ENCODE results near the gene STXBP5L. TPM values are rescaled to one million over a fixed set of nuclear protein-coding genes. Genes with fewer than 3 reads are reported as not detected.

The STXBP5L gene
- total and polyA plus RNA-seq, 9 donors, result 2.5 to 50.2 (median 18.3) TPM

- H3K27me3 ChIP-seq, result no peaks in the 10 kb centered on the region
- TF ChIP-seq CTCF (IDR thresholded peaks at IDR 0.05) (no peak), EP300 (IDR thresholded peaks at IDR 0.05) (no peak), POLR2A (IDR thresholded peaks at IDR 0.05) (no peak)
- 73 to 92% (median 86%) methylated on average over 3 of the region's 3 CpGs for whole genome bisulfite sequencing, 3 donors
Measured at GRCh38 chr3:121231872-121232271, 323.9 kb downstream of the STXBP5L start.

DNA sequence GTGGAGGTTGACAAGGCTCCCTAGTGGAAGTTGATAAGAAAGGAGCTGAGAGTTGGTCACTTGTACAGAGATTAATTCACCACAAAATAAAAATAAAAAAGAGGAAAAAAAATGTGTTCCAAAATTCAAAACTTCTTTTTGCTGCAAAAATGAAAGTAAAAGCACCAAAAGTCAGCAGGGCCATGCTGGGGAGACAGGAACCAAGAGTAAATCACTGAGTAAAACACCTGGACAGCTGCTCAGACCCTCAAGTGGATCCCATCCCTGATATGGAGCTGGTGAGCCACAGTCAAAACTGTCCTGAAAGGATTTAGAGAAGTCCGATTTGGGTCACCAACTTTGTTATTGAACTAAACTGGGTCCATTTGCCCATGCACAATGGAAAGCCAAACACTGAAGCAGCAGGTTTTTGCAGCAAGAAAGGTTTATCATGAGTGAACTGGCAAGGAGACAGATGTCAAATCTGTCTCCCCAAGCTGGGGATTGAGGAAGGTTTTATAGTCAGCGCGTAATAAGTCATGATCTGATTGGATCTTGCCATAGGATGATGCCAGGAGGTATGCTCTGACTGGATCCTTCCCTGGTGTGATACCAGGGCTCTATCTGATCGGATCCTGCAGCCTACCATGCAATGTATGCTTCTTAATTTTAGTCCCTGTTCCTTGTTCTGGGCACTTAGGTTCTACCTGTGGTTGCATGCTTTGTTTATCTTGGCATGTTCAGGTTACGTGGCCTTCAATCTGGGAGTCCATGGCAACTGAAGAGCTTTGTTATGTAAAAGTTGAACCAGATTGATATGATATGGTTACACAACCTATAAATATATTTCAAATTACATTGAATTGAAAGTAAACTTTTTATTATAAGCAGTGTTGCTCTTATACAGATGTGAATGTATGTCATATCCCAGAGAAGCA lies 324.6 kb downstream of the STXBP5L start:
- Histone ChIP-seq H3K36me3 (no peaks in the 10 kb centered on the region), H3K9me3 (no peaks in the 10 kb centered on the region), H3K27me3 (no peaks in the 10 kb centered on the region), H3K4me3 (no peak overlapping the region), H3K4me1 (ENCODE audit: insufficient read depth) (no peaks in the 10 kb centered on the region), H3K27ac (no peak overlapping the region)
- TF ChIP-seq POLR2A (IDR thresholded peaks at IDR 0.05), result no peak
- no peak for TF ChIP-seq CTCF (IDR thresholded peaks at IDR 0.05)
- no peak for TF ChIP-seq EP300 (IDR thresholded peaks at IDR 0.05)
- no peak for DNase-seq
- intact Hi-C loops (cut with DNase I), result no loop called here
- WGBS, 3 donors, result 92 to 97% (median 95%) methylated on average over 5 of the region's 5 CpGs

More at GRCh38 chr3:121231872-121232271, 323.9 kb downstream of the STXBP5L start:
- no peak overlapping the region for H3K4me3 ChIP-seq
- H3K9me3 ChIP-seq, result no peaks in the 10 kb centered on the region
- H3K27ac ChIP-seq, result no peak overlapping the region
- intact Hi-C loops (cut with DNase I), result no loop called here
- DNase-seq, result no peak
- no peaks in the 10 kb centered on the region for H3K36me3 ChIP-seq
- no peaks in the 10 kb centered on the region for H3K4me1 ChIP-seq (ENCODE audit: insufficient read depth)

- H3K27me3 ChIP-seq, result no peaks in the 10 kb centered on the region
- no peaks in the 10 kb centered on the region for H3K4me1 ChIP-seq (ENCODE audit: insufficient read depth)
- TF ChIP-seq CTCF (IDR thresholded peaks at IDR 0.05) (no peak), POLR2A (IDR thresholded peaks at IDR 0.05) (no peak), EP300 (IDR thresholded peaks at IDR 0.05) (no peak)
- DNase-seq, result no peak
- H3K4me3 ChIP-seq, result no peak overlapping the region
- no peak overlapping the region for H3K27ac ChIP-seq
- no peaks in the 10 kb centered on the region for H3K9me3 ChIP-seq
- intact Hi-C loops (cut with DNase I), result no loop called here
- 92 to 96% (median 92%) methylated on average over 1 of the region's 1 CpG for WGBS, 3 donors
- H3K36me3 ChIP-seq, result no peaks in the 10 kb centered on the region
Measured at GRCh38 chr3:121243208-121243607, 335.2 kb downstream of the STXBP5L start.

DNA sequence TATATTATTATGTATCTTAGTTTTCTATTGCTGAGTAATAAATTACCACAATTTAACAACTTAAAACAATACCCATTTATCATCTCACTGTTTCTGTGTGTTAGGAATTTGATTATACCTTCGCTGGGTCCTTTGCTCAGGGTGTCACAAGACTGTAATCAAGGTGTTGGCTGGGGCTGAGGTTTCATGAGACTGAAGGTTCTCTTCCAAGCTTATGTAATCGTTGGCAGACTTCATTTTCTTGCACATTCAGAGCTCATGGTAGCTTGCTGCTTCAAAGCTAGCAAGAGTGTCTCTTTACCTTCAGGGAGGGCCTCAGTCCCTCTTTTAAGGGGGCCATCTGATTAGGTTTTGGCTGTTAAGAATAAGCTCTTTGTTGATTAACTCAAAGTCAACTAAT lies 344.7 kb downstream of the STXBP5L start:
- intact Hi-C loops (cut with DNase I), result no loop called here
- no peaks in the 10 kb centered on the region for H3K9me3 ChIP-seq
- no peak overlapping the region for H3K27ac ChIP-seq
- WGBS, 3 donors, result 53 to 67% (median 62%) methylated on average over 2 of the region's 2 CpGs
- no peak for DNase-seq
- no peaks in the 10 kb centered on the region for H3K27me3 ChIP-seq
- H3K36me3 ChIP-seq, result no peaks in the 10 kb centered on the region
- no peak overlapping the region for H3K4me3 ChIP-seq
- TF ChIP-seq POLR2A (IDR thresholded peaks at IDR 0.05) (no peak), EP300 (IDR thresholded peaks at IDR 0.05) (no peak), CTCF (IDR thresholded peaks at IDR 0.05) (no peak)
- no peaks in the 10 kb centered on the region for H3K4me1 ChIP-seq (ENCODE audit: insufficient read depth)

Data from ovary (tissue), 9 donors.